ENCODE data around the gene MLC1. TPM values are rescaled to one million over a fixed set of nuclear protein-coding genes. Genes with fewer than 3 reads are reported as not detected.

Gene MLC1
- total RNA-seq, 6 experiments from 2014 or later: 0.60 to 0.68 TPM; not detected in 4

- H3K9me3 ChIP-seq: no peaks in the 10 kb centered on the region
- H3K4me3 ChIP-seq: no peak overlapping the region
- no peaks in the 10 kb centered on the region for H3K27me3 ChIP-seq
- no peaks in the 10 kb centered on the region for H3K36me3 ChIP-seq
- no peak for DNase-seq
- H3K27ac ChIP-seq: no peak overlapping the region
- intact Hi-C loops (cut with DNase I): no loop called here
- TF ChIP-seq POLR2A (IDR thresholded peaks at IDR 0.05): no peak
- TF ChIP-seq, protein P1, sequence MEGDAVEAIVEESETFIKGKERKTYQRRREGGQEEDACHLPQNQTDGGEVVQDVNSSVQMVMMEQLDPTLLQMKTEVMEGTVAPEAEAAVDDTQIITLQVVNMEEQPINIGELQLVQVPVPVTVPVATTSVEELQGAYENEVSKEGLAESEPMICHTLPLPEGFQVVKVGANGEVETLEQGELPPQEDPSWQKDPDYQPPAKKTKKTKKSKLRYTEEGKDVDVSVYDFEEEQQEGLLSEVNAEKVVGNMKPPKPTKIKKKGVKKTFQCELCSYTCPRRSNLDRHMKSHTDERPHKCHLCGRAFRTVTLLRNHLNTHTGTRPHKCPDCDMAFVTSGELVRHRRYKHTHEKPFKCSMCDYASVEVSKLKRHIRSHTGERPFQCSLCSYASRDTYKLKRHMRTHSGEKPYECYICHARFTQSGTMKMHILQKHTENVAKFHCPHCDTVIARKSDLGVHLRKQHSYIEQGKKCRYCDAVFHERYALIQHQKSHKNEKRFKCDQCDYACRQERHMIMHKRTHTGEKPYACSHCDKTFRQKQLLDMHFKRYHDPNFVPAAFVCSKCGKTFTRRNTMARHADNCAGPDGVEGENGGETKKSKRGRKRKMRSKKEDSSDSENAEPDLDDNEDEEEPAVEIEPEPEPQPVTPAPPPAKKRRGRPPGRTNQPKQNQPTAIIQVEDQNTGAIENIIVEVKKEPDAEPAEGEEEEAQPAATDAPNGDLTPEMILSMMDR (IDR thresholded peaks at IDR 0.05): no peak
- ATAC-seq: no peak
- no peaks in the 10 kb centered on the region for H3K4me1 ChIP-seq
- WGBS (ENCODE audit: insufficient coverage, low coverage, low lambda C conversion rate, missing lambda C conversion rate): 54% methylated on average over 14 of the region's 30 CpGs
Observed at GRCh38 chr22:50044485-50045118, 40.6 kb downstream of the MLC1 start.

DNA sequence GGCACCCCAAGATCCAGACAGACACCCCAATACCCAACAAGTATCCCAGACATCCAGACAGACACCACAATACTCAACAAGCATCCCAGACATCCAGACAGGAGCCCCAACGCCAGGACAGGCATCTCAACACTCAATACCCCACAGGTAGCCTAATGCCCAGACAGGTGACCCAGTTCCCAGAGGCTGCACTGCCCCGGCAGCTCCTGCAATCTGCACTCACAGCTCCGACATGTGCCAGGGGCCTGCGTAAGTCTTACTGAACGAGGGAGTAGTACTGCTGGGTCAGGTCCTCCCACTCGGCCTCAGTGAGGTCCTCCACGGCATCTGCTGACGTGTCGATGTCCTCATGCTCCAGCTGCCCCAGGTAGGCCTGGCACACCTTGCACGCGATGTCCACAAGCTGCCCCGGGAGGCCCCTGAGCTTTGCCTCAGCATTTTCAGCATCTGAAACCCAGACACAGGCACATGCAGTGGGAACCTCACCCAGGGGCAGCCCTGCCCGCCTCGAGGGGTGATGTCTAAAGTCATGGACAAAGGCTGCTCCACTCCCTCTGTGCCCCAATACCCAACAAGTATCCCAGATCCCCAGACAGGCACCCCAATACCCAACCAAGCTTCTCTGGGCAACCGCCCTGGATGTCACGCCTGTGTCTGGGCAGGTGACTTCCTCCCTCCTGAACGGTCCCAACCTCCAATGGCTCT, 43.7 kb downstream of the MLC1 start:
- no peak overlapping the region for H3K4me3 ChIP-seq
- no peak for TF ChIP-seq POLR2A (IDR thresholded peaks at IDR 0.05)
- TF ChIP-seq, protein P1 (IDR thresholded peaks at IDR 0.05): no peak
- H3K4me1 ChIP-seq: no peaks in the 10 kb centered on the region
- no peak overlapping the region for H3K27ac ChIP-seq
- no peaks in the 10 kb centered on the region for H3K27me3 ChIP-seq
- no peak for DNase-seq
- intact Hi-C loops (cut with DNase I): no loop called here
- no peak for ATAC-seq
- H3K36me3 ChIP-seq: no peaks in the 10 kb centered on the region
- H3K9me3 ChIP-seq: no peaks in the 10 kb centered on the region
- WGBS (ENCODE audit: insufficient coverage, low coverage, low lambda C conversion rate, missing lambda C conversion rate): 88% methylated on average over 10 of the region's 17 CpGs

- 73% methylated on average over 4 of the region's 7 CpGs for WGBS (ENCODE audit: insufficient coverage, low coverage, low lambda C conversion rate, missing lambda C conversion rate)
- H3K4me3 ChIP-seq: no peak overlapping the region
- ATAC-seq: no peak
- H3K27ac ChIP-seq: no peak overlapping the region
- intact Hi-C loops (cut with DNase I): no loop called here
- no peak for TF ChIP-seq POLR2A (IDR thresholded peaks at IDR 0.05)
- TF ChIP-seq, protein P1 (IDR thresholded peaks at IDR 0.05): no peak
- DNase-seq: no peak
- no peaks in the 10 kb centered on the region for H3K9me3 ChIP-seq
- no peaks in the 10 kb centered on the region for H3K4me1 ChIP-seq
- H3K36me3 ChIP-seq: no peaks in the 10 kb centered on the region
- H3K27me3 ChIP-seq: no peaks in the 10 kb centered on the region
Observed at GRCh38 chr22:50040717-50041116, 44.5 kb downstream of the MLC1 start.

- H3K4me3 ChIP-seq: no peak overlapping the region
- no peaks in the 10 kb centered on the region for H3K36me3 ChIP-seq
- H3K4me1 ChIP-seq: no peaks in the 10 kb centered on the region
- TF ChIP-seq, protein P1 (IDR thresholded peaks at IDR 0.05): no peak
- TF ChIP-seq POLR2A (IDR thresholded peaks at IDR 0.05): no peak
- no peaks in the 10 kb centered on the region for H3K27me3 ChIP-seq
- intact Hi-C loops (cut with DNase I): loop anchor here in 1 of 2 donors (10.0 kb wide), 1 partner anchor 275 kb away; no protein-coding TSS in a partner anchor
- ATAC-seq (no peak), DNase-seq (no peak)
- no peaks in the 10 kb centered on the region for H3K9me3 ChIP-seq
- WGBS (ENCODE audit: insufficient coverage, low coverage, low lambda C conversion rate, missing lambda C conversion rate): 68% methylated on average over 4 of the region's 29 CpGs
- no peak overlapping the region for H3K27ac ChIP-seq
Observed at GRCh38 chr22:50039669-50040443, 45.4 kb downstream of the MLC1 start.
